ELF-1 (cell line): ENCODE measurements around the gene ZNF735.
"Not testable (repeated sequence)": the region's sequence is repeated elsewhere in the genome, so short reads cannot be mapped to it uniquely, and the experiment has no call there.

Experiments used
- DNase-seq: peaks from one replicate; pipeline ENCODE4 v3.0.0-alpha.2; 2016; ENCODE audit warnings: low read depth, low spot score

ZNF735 gene

GRCh38 chr7:64206903-64207302 is at the start of gene ZNF735:
Gene ZNF735 (plus strand): TSS chr7:64207203. CDS start chr7:64207203, 0 bp downstream.
- DNase-seq, result no peak

- not testable (repeated sequence) for DNase-seq
Observed at GRCh38 chr7:64170974-64171373, 36.0 kb upstream of the ZNF735 start.

GRCh38 chr7:64174328-64174727 is 32.7 kb upstream of the ZNF735 start:
- DNase-seq, result no peak

GRCh38 chr7:64174941-64175340 is 32.1 kb upstream of the ZNF735 start:
- peak; percentile 2 for DNase-seq

GRCh38 chr7:64180989-64181388 is 26.0 kb upstream of the ZNF735 start:
- DNase-seq, result no peak

- DNase-seq, result no peak
Observed at GRCh38 chr7:64181586-64181985, 25.4 kb upstream of the ZNF735 start.

GRCh38 chr7:64182036-64182790 is 24.8 kb upstream of the ZNF735 start:
- DNase-seq, result no peak

GRCh38 chr7:64183126-64183742 is 23.8 kb upstream of the ZNF735 start:
- peak; percentile 25 for DNase-seq

- no peak for DNase-seq
Observed at GRCh38 chr7:64183827-64184372, 23.1 kb upstream of the ZNF735 start.

GRCh38 chr7:64184376-64184775 is 22.6 kb upstream of the ZNF735 start:
- no peak for DNase-seq

GRCh38 chr7:64187408-64187807 is 19.6 kb upstream of the ZNF735 start:
- no peak for DNase-seq

- DNase-seq, result no peak
Observed at GRCh38 chr7:64192148-64192704, 14.8 kb upstream of the ZNF735 start.

- DNase-seq, result no peak
Observed at GRCh38 chr7:64192775-64193174, 14.2 kb upstream of the ZNF735 start.

- not testable (repeated sequence) for DNase-seq
Observed at GRCh38 chr7:64219710-64220298, 12.8 kb downstream of the ZNF735 start.

GRCh38 chr7:64223366-64223765 is 16.4 kb downstream of the ZNF735 start:
- no peak for DNase-seq

- DNase-seq, result not testable (repeated sequence)
Observed at GRCh38 chr7:64228174-64228573, 21.2 kb downstream of the ZNF735 start, which contains the start of gene ZNF679. Gene ZNF679 (plus strand): TSS chr7:64228474. CDS start chr7:64249118, 20,644 bp downstream.

GRCh38 chr7:64266341-64266919 is 59.4 kb downstream of the ZNF735 start:
- DNase-seq, result no peak
